ENCODE measurements around the gene CDK15. TPM values are rescaled to one million over a fixed set of nuclear protein-coding genes. Genes with fewer than 3 reads are reported as not detected.

CDK15 gene
- total RNA-seq, 1 donor from 2014 or later: 0.70 TPM

GRCh38 chr2:201824212-201824611, 17.9 kb downstream of the CDK15 start:
- Mint-ChIP-seq H3K4me3 (ENCODE audit: unreplicated experiment) (no peak overlapping the region), H3K4me1 (ENCODE audit: unreplicated experiment) (peaks cover 24% of the 10 kb centered on the region), H3K36me3 (ENCODE audit: unreplicated experiment) (no peaks in the 10 kb centered on the region), H3K9me3 (ENCODE audit: unreplicated experiment) (peaks cover 9% of the 10 kb centered on the region), H3K27me3 (ENCODE audit: unreplicated experiment) (no peaks in the 10 kb centered on the region), H3K27ac (ENCODE audit: unreplicated experiment) (no peak overlapping the region)
- TF ChIP-seq CTCF (IDR thresholded peaks at IDR 0.05): no peak
- no peak for DNase-seq (ENCODE audit: extremely low spot score, unreplicated experiment)

- Mint-ChIP-seq H3K9me3 (ENCODE audit: unreplicated experiment) (peaks cover 9% of the 10 kb centered on the region), H3K36me3 (ENCODE audit: unreplicated experiment) (no peaks in the 10 kb centered on the region), H3K4me3 (ENCODE audit: unreplicated experiment) (no peak overlapping the region), H3K27me3 (ENCODE audit: unreplicated experiment) (no peaks in the 10 kb centered on the region), H3K4me1 (ENCODE audit: unreplicated experiment) (peaks cover 37% of the 10 kb centered on the region), H3K27ac (ENCODE audit: unreplicated experiment) (no peak overlapping the region)
- no peak for DNase-seq (ENCODE audit: extremely low spot score, unreplicated experiment)
- TF ChIP-seq CTCF (IDR thresholded peaks at IDR 0.05): no peak
Observed at GRCh38 chr2:201827621-201828020, 21.3 kb downstream of the CDK15 start.

- H3K4me1 Mint-ChIP-seq (ENCODE audit: unreplicated experiment): peaks cover 33% of the 10 kb centered on the region
Observed at GRCh38 chr2:201828220-201828619, 21.9 kb downstream of the CDK15 start.

GRCh38 chr2:201830666-201831065, 24.3 kb downstream of the CDK15 start:
- Mint-ChIP-seq H3K27me3 (ENCODE audit: unreplicated experiment) (no peaks in the 10 kb centered on the region), H3K27ac (ENCODE audit: unreplicated experiment) (peak overlapping the region; percentile 76), H3K36me3 (ENCODE audit: unreplicated experiment) (no peaks in the 10 kb centered on the region), H3K4me3 (ENCODE audit: unreplicated experiment) (no peak overlapping the region), H3K9me3 (ENCODE audit: unreplicated experiment) (peaks cover 9% of the 10 kb centered on the region), H3K4me1 (ENCODE audit: unreplicated experiment) (peaks cover 32% of the 10 kb centered on the region)
- no peak for DNase-seq (ENCODE audit: extremely low spot score, unreplicated experiment)
- no peak for TF ChIP-seq CTCF (IDR thresholded peaks at IDR 0.05)

More at GRCh38 chr2:201828220-201828619, 21.9 kb downstream of the CDK15 start:
- no peak for DNase-seq (ENCODE audit: extremely low spot score, unreplicated experiment)
- Mint-ChIP-seq H3K27me3 (ENCODE audit: unreplicated experiment) (no peaks in the 10 kb centered on the region), H3K4me3 (ENCODE audit: unreplicated experiment) (no peak overlapping the region), H3K27ac (ENCODE audit: unreplicated experiment) (peak overlapping the region; percentile 2), H3K9me3 (ENCODE audit: unreplicated experiment) (peaks cover 9% of the 10 kb centered on the region), H3K36me3 (ENCODE audit: unreplicated experiment) (no peaks in the 10 kb centered on the region)
- TF ChIP-seq CTCF (IDR thresholded peaks at IDR 0.05): no peak

- Mint-ChIP-seq H3K36me3 (ENCODE audit: unreplicated experiment) (no peaks in the 10 kb centered on the region), H3K27ac (ENCODE audit: unreplicated experiment) (peak overlapping the region; percentile 76), H3K4me3 (ENCODE audit: unreplicated experiment) (no peak overlapping the region), H3K4me1 (ENCODE audit: unreplicated experiment) (peaks cover 32% of the 10 kb centered on the region), H3K27me3 (ENCODE audit: unreplicated experiment) (no peaks in the 10 kb centered on the region), H3K9me3 (ENCODE audit: unreplicated experiment) (peaks cover 9% of the 10 kb centered on the region)
- no peak for TF ChIP-seq CTCF (IDR thresholded peaks at IDR 0.05)
- DNase-seq (ENCODE audit: extremely low spot score, unreplicated experiment): no peak
Observed at GRCh38 chr2:201831469-201831868, 25.1 kb downstream of the CDK15 start.
